Endothelial cell of umbilical vein (primary cell): ENCODE measurements around the gene DNAJC4. TPM values are rescaled to one million over a fixed set of nuclear protein-coding genes. Genes with fewer than 3 reads are reported as not detected.

ENCODE experiments used
- BruUV-seq: library from RNA; stranded (reverse); fragments of 400-500 nt; replicated peaks from 2 replicates; lab custom pipeline; 2021; lab: Mats Ljungman, UMichigan
- CTCF ChIA-PET: fragments of 300-600, 350-600 bp; sonication (Branson Sonifier 250); formaldehyde crosslinking; loops from one replicate; lab custom pipeline; 2021; ENCODE audit warnings: antibody characterized with exemption, inconsistent platforms; lab: Charles Lee
- POLR2A ChIA-PET: fragments of 300-600, 350-600 bp; sonication (Branson Sonifier 250); formaldehyde crosslinking; loops from one replicate; lab custom pipeline; 2021; ENCODE audit warnings: antibody characterized with exemption, inconsistent platforms; lab: Charles Lee
- DNase-seq: peaks from one replicate; pipeline ENCODE4 v3.0.0-alpha.2; 2011; ENCODE audit warnings: low read depth, low spot score
- FAIRE-seq: peaks from 2 replicates; lab custom pipeline; 2011; peaks lifted over from hg19 to GRCh38; lab: Jason Lieb, UNC
- H2AFZ ChIP-seq: 2 replicates; pipeline ENCODE4 v1.6.0; 2012; ENCODE audit warnings: low read depth, low read length, control low read depth, inconsistent platforms
- H3K27ac ChIP-seq: 2 replicates; pipeline ENCODE4 v1.5.1; 2011; ENCODE audit warnings: low read depth, mild to moderate bottlenecking, control low read depth, low read length, moderate library complexity; ENCODE audit not compliant: insufficient read depth
- H3K27me3 ChIP-seq, 2 experiments: 2 replicates each; pipeline versions ENCODE4 v1.6.0 to v1.6.1; 2011; ENCODE audit warnings: low read length in 2 of 2, mixed read lengths in 1 of 2; ENCODE audit not compliant: control insufficient read depth in 2 of 2, insufficient read depth in 2 of 2
- H3K36me3 ChIP-seq, 2 experiments: 2 replicates in 1 of 2; 3 replicates in 1 of 2; pipeline ENCODE4 v1.5.1; 2011; ENCODE audit warnings: low read length in 2 of 2, mild to moderate bottlenecking in 1 of 2, moderate library complexity in 1 of 2; ENCODE audit not compliant: control insufficient read depth in 2 of 2, insufficient read depth in 2 of 2; ENCODE audit errors: extremely low read depth in 1 of 2
- H3K4me1 ChIP-seq: 3 replicates; pipeline ENCODE4 v1.5.1; 2011; ENCODE audit warnings: mild to moderate bottlenecking, low read length; ENCODE audit not compliant: control insufficient read depth, insufficient read depth; ENCODE audit errors: extremely low read depth
- H3K4me2 ChIP-seq: 2 replicates; pipeline ENCODE4 v1.6.1; 2011; ENCODE audit warnings: low read length, control low read depth, mixed read lengths; ENCODE audit not compliant: insufficient read depth
- H3K4me3 ChIP-seq, 3 experiments: fragments of 200-600 bp in 1 of 3; sonication (generic), shearing (Covaris generic) in 1 of 3; replicated peaks in 1 of 3; 2 replicates each; pipeline ENCODE4 v1.5.1; 2011 to 2016; ENCODE audit warnings: control low read depth in 3 of 3, low read length in 3 of 3, mild to moderate bottlenecking in 2 of 3, inconsistent platforms in 1 of 3, low read depth in 1 of 3, moderate library complexity in 1 of 3; ENCODE audit not compliant: insufficient read depth in 1 of 3
- H3K79me2 ChIP-seq: 2 replicates; pipeline ENCODE4 v1.6.0; 2012; ENCODE audit warnings: low read length, inconsistent platforms; ENCODE audit not compliant: control insufficient read depth, insufficient read depth
- H3K9ac ChIP-seq: replicated peaks from 2 replicates; pipeline ENCODE3; 2011; ENCODE audit warnings: low read length, control low read depth; ENCODE audit not compliant: insufficient read depth; ENCODE audit errors: extremely low read depth
- H3K9me1 ChIP-seq: replicated peaks from 3 replicates; pipeline ENCODE4 v1.6.0; 2011; ENCODE audit warnings: mild to moderate bottlenecking, low read length; ENCODE audit not compliant: control insufficient read depth, insufficient read depth; ENCODE audit errors: extremely low read depth
- H3K9me3 ChIP-seq: replicated peaks from 2 replicates; pipeline ENCODE4 v1.5.1; 2012; ENCODE audit warnings: low read length, inconsistent platforms; ENCODE audit not compliant: control insufficient read depth, insufficient read depth
- H4K20me1 ChIP-seq: replicated peaks from 2 replicates; pipeline ENCODE3; 2011; ENCODE audit warnings: mild to moderate bottlenecking, low read length; ENCODE audit not compliant: control insufficient read depth, insufficient read depth; ENCODE audit errors: extremely low read depth
- CTCF ChIP-seq, 2 donors: IDR thresholded peaks; 1 replicate in 1 of 2; 2 replicates in 1 of 2; pipeline ENCODE4 v1.5.1; 2011; ENCODE audit warnings: low read length in 2 of 2, mild to moderate bottlenecking in 2 of 2, moderate library complexity in 2 of 2, control low read depth in 1 of 2, inconsistent platforms in 1 of 2, low read depth in 1 of 2; ENCODE audit not compliant: insufficient read depth in 1 of 2; ENCODE audit errors: extremely low read depth in 1 of 2
- EZH2 ChIP-seq: IDR thresholded peaks from 2 replicates; pipeline ENCODE4 v1.6.1; 2012; ENCODE audit warnings: borderline replicate concordance, low read depth, mild to moderate bottlenecking, moderate library complexity, low read length, inconsistent platforms; ENCODE audit not compliant: severe bottlenecking
- FOS ChIP-seq: IDR thresholded peaks from 2 replicates; pipeline ENCODE4 v1.6.1; 2011; ENCODE audit warnings: mild to moderate bottlenecking, low read length, moderate library complexity, borderline replicate concordance; ENCODE audit not compliant: insufficient read depth
- GATA2 ChIP-seq: IDR thresholded peaks from 2 replicates; pipeline ENCODE4 v1.7.0; 2011; ENCODE audit warnings: low read depth, mild to moderate bottlenecking, moderate library complexity, mixed read lengths, low read length; ENCODE audit not compliant: insufficient read length, insufficient read depth
- JUN ChIP-seq: IDR thresholded peaks from 2 replicates; pipeline ENCODE4 v1.6.1; 2011; ENCODE audit warnings: borderline replicate concordance, low read depth; ENCODE audit not compliant: insufficient read length, insufficient read depth
- MAX ChIP-seq: IDR thresholded peaks from 2 replicates; pipeline ENCODE4 v1.6.1; 2011; ENCODE audit not compliant: insufficient read depth, insufficient read length
- MYC ChIP-seq: IDR thresholded peaks from one replicate; pipeline ENCODE4 v1.6.1; 2011; ENCODE audit warnings: mild to moderate bottlenecking, low read depth, low read length
- POLR2A ChIP-seq: IDR thresholded peaks from 2 replicates; pipeline ENCODE4 v1.6.1; 2012; ENCODE audit warnings: low read depth, mild to moderate bottlenecking, control low read depth, low read length
- POLR2AphosphoS5 ChIP-seq: IDR thresholded peaks from 2 replicates; pipeline ENCODE4 v1.6.1; 2012; ENCODE audit warnings: low read depth, mild to moderate bottlenecking, control low read depth, low read length, moderate library complexity; ENCODE audit not compliant: insufficient read depth
- dilution Hi-C: fragments of 300-500 bp; cut with MboI; formaldehyde crosslinking; loops from one replicate; pipeline ENCODE4 v1.15.0; 2019; ENCODE audit warnings: low sequenced_read_pairs; ENCODE audit not compliant: extremely low pct_ligation_motif_present
- intact Hi-C: fragments of 100-400 bp; cut with micrococcal nuclease; formaldehyde crosslinking; loops from one replicate; pipeline ENCODE4 v1.10.0; 2022
- polyA plus RNA-seq, 4 experiments: library from polyadenylated mRNA; depleted of rRNA in 3 of 4; stranded (reverse) in 3 of 4; unstranded in 1 of 4; fragments of >200 nt; gene quantifications; 2 replicates each; pipeline versions ENCODE4 v1.2.1 to v1.2.3, GENCODE V29; 2011 to 2012; ENCODE audit warnings: missing spikeins in 1 of 4
- total RNA-seq: library from RNA; stranded (reverse); gene quantifications from 2 replicates; pipeline ENCODE4 v1.2.3, GENCODE V29; 2021

The DNAJC4 gene
- total and polyA plus RNA-seq, 2 donors (not counting 3 experiments of a cell fraction or from before 2014, with no cell fraction given) = 23.5 to 41.2 TPM

GRCh38 chr11:64250415-64251015 lies 20.2 kb downstream of the DNAJC4 start:
- FAIRE-seq = no peak
- peak overlapping the region; percentile 47 for H3K4me2 ChIP-seq
- no peaks in the 10 kb centered on the region for H3K9me3 ChIP-seq
- dilution Hi-C loops (no loop called here), intact Hi-C loops (loop anchor here (1.0 kb wide), 4 partner anchors 13 to 51 kb away; partner anchors contain the start of gene GPR137)
- peaks cover 30% of the 10 kb centered on the region for H3K4me1 ChIP-seq
- peaks cover 0 to 6% of the 10 kb centered on the region in 2 experiments for H3K36me3 ChIP-seq
- H3K79me2 ChIP-seq = peaks cover 40% of the 10 kb centered on the region
- H3K27ac ChIP-seq = no peak overlapping the region
- ChIA-PET CTCF (interaction anchor here (1.1 to 4.7 kb wide), 6 partner anchors 13 to 54 kb away, joined by 3 to 60 read pairs (median 28); partner anchors contain the start of genes CATSPERZ and FERMT3), POLR2A (no interaction called here)
- H3K9ac ChIP-seq = no peak overlapping the region
- no peak for DNase-seq
- H4K20me1 ChIP-seq = no peaks in the 10 kb centered on the region
- no peaks in the 10 kb centered on the region for H3K9me1 ChIP-seq
- H2AFZ ChIP-seq = peak overlapping the region; percentile 81
- peak overlapping the region in 2 of 3 experiments; percentile 11 to 80 for H3K4me3 ChIP-seq
- no peaks in the 10 kb centered on the region for H3K27me3 ChIP-seq
- BruUV-seq = no TSS peak
- TF ChIP-seq JUN (no peak), MAX (no peak), POLR2A (no peak), MYC (no peak), GATA2 (no peak), CTCF (IDR thresholded peaks at IDR 0.05; ENCODE audit: extremely low read depth in 1 of 2, insufficient read depth in 1 of 2, low read depth in 1 of 2, low read length in 2 of 2) (no peak), POLR2AphosphoS5 (no peak), EZH2 (no peak), FOS (no peak)
